Measurements from ENCODE around the gene PRUNE2. TPM values are rescaled to one million over a fixed set of nuclear protein-coding genes. Genes with fewer than 3 reads are reported as not detected.

Gene PRUNE2
- total RNA-seq, 1 donor: 80.0 TPM

DNA sequence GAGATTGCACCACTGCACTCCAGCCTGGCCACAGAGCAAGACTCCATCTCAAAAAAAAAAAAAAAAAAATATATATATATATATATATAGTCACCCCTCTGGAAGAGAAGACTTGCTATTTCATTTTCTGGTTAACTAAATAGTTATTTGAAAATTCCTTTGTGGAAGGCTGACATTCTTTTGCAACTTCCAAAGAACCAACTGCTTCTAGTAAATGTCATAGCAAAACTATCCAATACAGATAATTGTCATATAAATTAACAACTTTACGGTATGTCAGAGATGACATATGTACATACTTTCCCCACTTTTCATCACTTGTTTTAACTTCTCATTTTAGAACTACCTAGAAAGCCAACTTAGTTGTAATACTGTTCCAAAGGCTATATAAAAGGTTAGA, 50.9 kb downstream of the PRUNE2 start:
- DNase-seq (ENCODE audit: insufficient read length, low spot score, missing footprints): no peak
- TF ChIP-seq, protein P1, sequence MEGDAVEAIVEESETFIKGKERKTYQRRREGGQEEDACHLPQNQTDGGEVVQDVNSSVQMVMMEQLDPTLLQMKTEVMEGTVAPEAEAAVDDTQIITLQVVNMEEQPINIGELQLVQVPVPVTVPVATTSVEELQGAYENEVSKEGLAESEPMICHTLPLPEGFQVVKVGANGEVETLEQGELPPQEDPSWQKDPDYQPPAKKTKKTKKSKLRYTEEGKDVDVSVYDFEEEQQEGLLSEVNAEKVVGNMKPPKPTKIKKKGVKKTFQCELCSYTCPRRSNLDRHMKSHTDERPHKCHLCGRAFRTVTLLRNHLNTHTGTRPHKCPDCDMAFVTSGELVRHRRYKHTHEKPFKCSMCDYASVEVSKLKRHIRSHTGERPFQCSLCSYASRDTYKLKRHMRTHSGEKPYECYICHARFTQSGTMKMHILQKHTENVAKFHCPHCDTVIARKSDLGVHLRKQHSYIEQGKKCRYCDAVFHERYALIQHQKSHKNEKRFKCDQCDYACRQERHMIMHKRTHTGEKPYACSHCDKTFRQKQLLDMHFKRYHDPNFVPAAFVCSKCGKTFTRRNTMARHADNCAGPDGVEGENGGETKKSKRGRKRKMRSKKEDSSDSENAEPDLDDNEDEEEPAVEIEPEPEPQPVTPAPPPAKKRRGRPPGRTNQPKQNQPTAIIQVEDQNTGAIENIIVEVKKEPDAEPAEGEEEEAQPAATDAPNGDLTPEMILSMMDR (IDR thresholded peaks at IDR 0.05; ENCODE audit: extremely low read depth, low read depth, low read length): no peak
- H2AFZ ChIP-seq (ENCODE audit: low read length): no peak overlapping the region
- no peaks in the 10 kb centered on the region for H3K9me3 ChIP-seq (ENCODE audit: low read depth, low read length)
- no peak overlapping the region for H3K4me3 ChIP-seq (ENCODE audit: insufficient read depth, low read length)
- no peaks in the 10 kb centered on the region for H3K79me2 ChIP-seq (ENCODE audit: insufficient read depth, low read length)
- no peaks in the 10 kb centered on the region for H3K36me3 ChIP-seq (ENCODE audit: insufficient read depth, low read length)
- H3K4me1 ChIP-seq (ENCODE audit: insufficient read depth, low read length): no peaks in the 10 kb centered on the region
- H3K27me3 ChIP-seq (ENCODE audit: insufficient read depth, low read length): no peaks in the 10 kb centered on the region
- no peak overlapping the region for H3K4me2 ChIP-seq (ENCODE audit: insufficient read depth, low read length)
- H3K27ac ChIP-seq (ENCODE audit: low read depth, low read length): no peak overlapping the region
- H4K20me1 ChIP-seq (ENCODE audit: insufficient read depth, low read length): no peaks in the 10 kb centered on the region

DNA sequence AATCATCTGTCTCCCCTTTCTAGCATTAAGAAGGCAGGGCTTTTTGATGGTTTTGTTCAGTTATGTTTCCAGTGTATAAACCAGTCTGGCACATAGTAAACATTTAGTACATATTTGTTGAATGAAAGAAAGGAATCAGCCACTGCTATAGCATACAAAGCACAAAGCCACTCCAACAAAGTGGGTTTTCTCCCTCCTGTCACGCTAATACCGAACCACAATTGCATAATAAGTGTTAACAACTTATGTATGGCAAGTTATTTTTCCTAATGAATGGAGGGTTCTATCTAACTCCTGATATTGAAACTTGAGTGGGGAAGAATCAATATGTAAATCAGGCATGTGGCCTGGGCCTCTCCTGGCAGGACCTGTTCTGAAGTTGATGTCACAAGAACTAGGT, 53.9 kb downstream of the PRUNE2 start:
- Histone ChIP-seq H3K4me1 (ENCODE audit: insufficient read depth, low read length) (no peaks in the 10 kb centered on the region), H3K36me3 (ENCODE audit: insufficient read depth, low read length) (no peaks in the 10 kb centered on the region), H2AFZ (ENCODE audit: low read length) (no peak overlapping the region), H3K27ac (ENCODE audit: low read depth, low read length) (no peak overlapping the region), H3K79me2 (ENCODE audit: insufficient read depth, low read length) (no peaks in the 10 kb centered on the region), H3K9me3 (ENCODE audit: low read depth, low read length) (no peaks in the 10 kb centered on the region), H3K4me3 (ENCODE audit: insufficient read depth, low read length) (no peak overlapping the region), H4K20me1 (ENCODE audit: insufficient read depth, low read length) (no peaks in the 10 kb centered on the region), H3K4me2 (ENCODE audit: insufficient read depth, low read length) (no peak overlapping the region), H3K27me3 (ENCODE audit: insufficient read depth, low read length) (no peaks in the 10 kb centered on the region)
- DNase-seq (ENCODE audit: insufficient read length, low spot score, missing footprints): no peak
- TF ChIP-seq, protein P1 (IDR thresholded peaks at IDR 0.05; ENCODE audit: extremely low read depth, low read depth, low read length): no peak

DNA sequence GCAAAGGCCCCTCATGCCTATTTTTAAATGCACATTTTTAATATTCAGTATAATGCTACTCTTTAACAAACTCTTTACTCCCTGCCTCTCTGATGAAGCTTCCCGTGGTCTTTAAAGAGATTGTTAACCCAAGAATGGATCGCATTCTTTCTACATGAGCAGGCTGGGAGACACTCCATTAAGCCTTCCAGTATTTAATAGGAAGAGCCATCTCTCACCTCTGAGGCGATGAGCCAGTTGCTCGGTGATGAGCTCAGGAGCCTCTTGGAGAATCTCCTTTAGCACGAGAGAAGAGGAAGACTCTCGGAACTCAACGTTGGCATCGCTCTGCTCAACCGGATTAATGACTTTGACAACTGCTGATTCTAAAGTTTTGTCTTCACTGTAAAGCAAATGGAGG, 59.6 kb downstream of the PRUNE2 start:
- H3K79me2 ChIP-seq (ENCODE audit: insufficient read depth, low read length): no peaks in the 10 kb centered on the region
- no peaks in the 10 kb centered on the region for H3K4me1 ChIP-seq (ENCODE audit: insufficient read depth, low read length)
- no peaks in the 10 kb centered on the region for H4K20me1 ChIP-seq (ENCODE audit: insufficient read depth, low read length)
- no peaks in the 10 kb centered on the region for H3K36me3 ChIP-seq (ENCODE audit: insufficient read depth, low read length)
- H3K27me3 ChIP-seq (ENCODE audit: insufficient read depth, low read length): no peaks in the 10 kb centered on the region
- no peak for DNase-seq (ENCODE audit: insufficient read length, low spot score, missing footprints)
- H3K9me3 ChIP-seq (ENCODE audit: low read depth, low read length): no peaks in the 10 kb centered on the region
- no peak overlapping the region for H3K27ac ChIP-seq (ENCODE audit: low read depth, low read length)
- no peak overlapping the region for H2AFZ ChIP-seq (ENCODE audit: low read length)
- TF ChIP-seq, protein P1 (IDR thresholded peaks at IDR 0.05; ENCODE audit: extremely low read depth, low read depth, low read length): no peak
- no peak overlapping the region for H3K4me3 ChIP-seq (ENCODE audit: insufficient read depth, low read length)
- H3K4me2 ChIP-seq (ENCODE audit: insufficient read depth, low read length): no peak overlapping the region

DNA sequence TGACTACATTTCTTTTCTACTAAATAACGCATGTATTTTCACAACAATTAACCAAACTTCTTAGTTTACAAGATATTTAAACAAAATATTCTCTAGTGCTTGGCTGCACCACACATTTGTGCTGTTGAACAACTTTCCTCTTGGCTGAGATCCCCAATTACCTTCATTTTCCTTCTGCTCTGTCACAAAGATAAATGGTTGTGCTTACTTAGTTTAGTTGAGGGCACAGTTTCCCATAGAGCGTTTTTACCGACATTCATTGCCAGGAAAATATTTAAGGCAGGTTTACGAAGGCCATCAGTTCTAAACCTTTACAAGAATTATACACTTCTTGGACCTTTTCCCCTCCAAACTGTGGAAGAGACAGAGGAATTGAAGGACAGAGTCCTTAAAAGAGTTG, 60.7 kb downstream of the PRUNE2 start:
- Histone ChIP-seq H3K36me3 (ENCODE audit: insufficient read depth, low read length) (no peaks in the 10 kb centered on the region), H2AFZ (ENCODE audit: low read length) (no peak overlapping the region), H3K4me1 (ENCODE audit: insufficient read depth, low read length) (no peaks in the 10 kb centered on the region), H3K9me3 (ENCODE audit: low read depth, low read length) (no peaks in the 10 kb centered on the region), H3K79me2 (ENCODE audit: insufficient read depth, low read length) (no peaks in the 10 kb centered on the region), H4K20me1 (ENCODE audit: insufficient read depth, low read length) (no peaks in the 10 kb centered on the region), H3K4me3 (ENCODE audit: insufficient read depth, low read length) (no peak overlapping the region), H3K4me2 (ENCODE audit: insufficient read depth, low read length) (no peak overlapping the region), H3K27ac (ENCODE audit: low read depth, low read length) (no peak overlapping the region), H3K27me3 (ENCODE audit: insufficient read depth, low read length) (no peaks in the 10 kb centered on the region)
- TF ChIP-seq, protein P1 (IDR thresholded peaks at IDR 0.05; ENCODE audit: extremely low read depth, low read depth, low read length): no peak
- no peak for DNase-seq (ENCODE audit: insufficient read length, low spot score, missing footprints)

Measured in osteoblast (primary cell).